Urinary bladder (tissue), 4 donors: Measurements from ENCODE around the gene IWS1. TPM values are rescaled to one million over a fixed set of nuclear protein-coding genes. Genes with fewer than 3 reads are reported as not detected.
A peak's percentile ranks its signal among the peaks of the same experiment; 100 is the strongest.
"Not testable (repeated sequence)": the region's sequence is repeated elsewhere in the genome, so short reads cannot be mapped to it uniquely, and the experiment has no call there.

Experiments used
- DNase-seq: peaks from one replicate; pipeline ENCODE4 v3.0.0-alpha.2; 2015; ENCODE audit errors: extremely low spot score
- H3K27ac ChIP-seq: one replicate; pipeline ENCODE4 v1.5.1; 2013; ENCODE audit warnings: low read depth, mild to moderate bottlenecking, moderate library complexity
- H3K36me3 ChIP-seq: one replicate; pipeline ENCODE4 v1.6.1; 2013; ENCODE audit warnings: mild to moderate bottlenecking, moderate library complexity; ENCODE audit not compliant: insufficient read depth
- H3K4me1 ChIP-seq: one replicate; pipeline ENCODE4 v1.6.1; 2013; ENCODE audit warnings: mild to moderate bottlenecking, moderate library complexity; ENCODE audit not compliant: insufficient read depth
- H3K4me3 ChIP-seq: one replicate; pipeline ENCODE4 v1.5.1; 2013; ENCODE audit warnings: low read depth, low read length
- WGBS: extraction: QIAGEN DNeasy Blood & Tissue Kit; methylation state at CpG from one replicate; pipeline ENCODE4 v1.1.7; 2013; 5-methylcytosine and 5-hydroxymethylcytosine counted together
- polyA plus RNA-seq: library from polyadenylated mRNA; stranded (reverse); fragments of 200-250 nt; gene quantifications from one replicate; pipeline ENCODE4 v1.2.3, GENCODE V29; 2013
- total RNA-seq: library from RNA; depleted of rRNA; stranded (reverse); fragments of >200 nt; gene quantifications from one replicate; pipeline ENCODE4 v1.2.3, GENCODE V29; 2014
- donor health status: healthy with polysubstance abuse.
- donor health status: healthy.

The IWS1 gene
- total and polyA plus RNA-seq, 2 donors: 29.9 to 38.9 TPM

DNA sequence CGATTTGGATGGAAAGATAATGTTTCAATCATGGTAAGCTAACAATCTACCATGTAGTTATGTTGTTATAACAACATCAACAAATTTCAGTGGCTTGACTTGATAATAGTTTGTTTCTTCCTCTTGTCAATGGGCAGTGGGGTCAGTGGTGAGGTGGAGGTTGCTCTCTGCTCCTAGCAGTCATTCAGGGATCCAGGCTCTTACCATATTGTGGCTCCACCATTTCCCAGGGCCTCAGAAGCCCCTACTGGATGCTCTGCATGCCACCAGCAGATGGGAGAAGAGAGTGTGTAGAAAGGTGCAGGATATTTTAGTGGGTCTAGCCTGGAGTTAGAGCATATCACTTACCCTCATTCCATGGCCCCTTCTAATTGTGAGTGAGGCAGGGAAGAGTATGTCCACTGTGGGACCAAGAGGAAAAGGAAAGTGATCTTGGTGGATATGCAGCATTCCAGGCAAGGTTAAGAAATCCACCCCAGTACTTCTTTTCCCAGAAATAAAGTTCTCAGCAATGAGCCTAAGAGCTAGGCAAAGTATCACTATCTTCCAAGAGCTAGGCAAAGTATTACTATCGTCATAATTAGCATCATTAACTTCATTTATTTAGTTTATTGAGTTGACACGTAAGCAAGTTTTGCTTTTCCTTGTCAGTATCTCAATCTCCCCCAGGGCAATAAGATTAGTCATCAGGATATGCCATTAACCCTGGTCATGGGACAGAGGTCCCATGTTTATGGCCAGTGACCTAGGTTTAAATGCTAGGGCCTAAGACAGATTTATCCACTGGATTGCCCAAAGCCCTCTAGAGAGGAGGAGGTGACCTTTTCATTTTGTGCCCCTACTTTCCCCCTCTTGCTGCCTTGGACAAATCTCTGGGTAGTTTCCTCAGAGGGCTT lies 4.2 kb upstream of the IWS1 start:
- WGBS: 79% methylated on average over 3 of the region's 3 CpGs

DNA sequence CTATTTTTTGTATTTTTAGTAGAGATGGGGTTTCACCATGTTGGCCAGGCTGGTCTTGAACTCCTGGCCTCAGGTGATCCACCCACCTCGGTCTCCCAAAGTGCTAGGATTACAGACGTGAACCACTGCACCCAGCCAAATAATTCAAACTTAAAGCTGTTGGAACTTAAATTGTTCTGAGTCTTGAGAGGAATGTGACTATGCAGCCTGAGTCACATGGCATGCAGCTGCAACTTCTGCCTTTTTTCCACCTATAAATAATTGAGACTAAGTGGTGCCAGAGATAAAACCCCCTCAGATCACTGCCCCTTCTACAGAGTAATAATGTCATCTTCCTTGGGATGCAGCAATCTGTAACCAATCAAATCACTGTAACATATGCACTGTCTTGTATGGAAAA lies 3.1 kb upstream of the IWS1 start:
- 79% methylated on average over 2 of the region's 2 CpGs for WGBS
- H3K27ac ChIP-seq, H3K4me1 ChIP-seq, H3K4me3 ChIP-seq, DNase-seq, H3K36me3 ChIP-seq: not testable (repeated sequence)

More for the DNA sequence above, 4.2 kb upstream of the IWS1 start:
- H3K4me1 ChIP-seq: no peaks in the 10 kb centered on the region
- no peaks in the 10 kb centered on the region for H3K36me3 ChIP-seq
- H3K4me3 ChIP-seq: no peak overlapping the region
- no peak overlapping the region for H3K27ac ChIP-seq
- DNase-seq: no peak

DNA sequence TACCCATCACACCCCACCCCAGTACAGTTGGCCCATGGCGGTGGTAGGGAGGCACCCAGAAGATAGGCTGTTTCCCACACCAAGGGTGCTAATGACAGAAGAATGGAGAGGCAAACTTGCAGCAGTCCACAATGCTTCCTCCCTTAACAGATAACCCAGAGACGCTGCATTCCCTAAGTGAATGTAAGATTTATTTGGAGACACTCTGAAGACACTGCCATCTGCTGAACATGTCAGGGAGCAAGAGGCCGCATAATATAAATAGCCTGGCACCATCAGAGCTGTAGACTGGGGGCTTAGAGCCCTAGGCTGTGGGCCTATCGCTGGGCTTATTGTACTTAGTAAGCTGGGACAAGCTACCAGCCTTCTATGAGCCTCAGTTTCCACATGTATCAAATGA lies 2.2 kb upstream of the IWS1 start:
- no peak for DNase-seq
- 53% methylated on average over 4 of the region's 4 CpGs for WGBS
- Histone ChIP-seq H3K4me1 (peaks cover 3% of the 10 kb centered on the region), H3K36me3 (no peaks in the 10 kb centered on the region), H3K4me3 (no peak overlapping the region), H3K27ac (no peak overlapping the region)

DNA sequence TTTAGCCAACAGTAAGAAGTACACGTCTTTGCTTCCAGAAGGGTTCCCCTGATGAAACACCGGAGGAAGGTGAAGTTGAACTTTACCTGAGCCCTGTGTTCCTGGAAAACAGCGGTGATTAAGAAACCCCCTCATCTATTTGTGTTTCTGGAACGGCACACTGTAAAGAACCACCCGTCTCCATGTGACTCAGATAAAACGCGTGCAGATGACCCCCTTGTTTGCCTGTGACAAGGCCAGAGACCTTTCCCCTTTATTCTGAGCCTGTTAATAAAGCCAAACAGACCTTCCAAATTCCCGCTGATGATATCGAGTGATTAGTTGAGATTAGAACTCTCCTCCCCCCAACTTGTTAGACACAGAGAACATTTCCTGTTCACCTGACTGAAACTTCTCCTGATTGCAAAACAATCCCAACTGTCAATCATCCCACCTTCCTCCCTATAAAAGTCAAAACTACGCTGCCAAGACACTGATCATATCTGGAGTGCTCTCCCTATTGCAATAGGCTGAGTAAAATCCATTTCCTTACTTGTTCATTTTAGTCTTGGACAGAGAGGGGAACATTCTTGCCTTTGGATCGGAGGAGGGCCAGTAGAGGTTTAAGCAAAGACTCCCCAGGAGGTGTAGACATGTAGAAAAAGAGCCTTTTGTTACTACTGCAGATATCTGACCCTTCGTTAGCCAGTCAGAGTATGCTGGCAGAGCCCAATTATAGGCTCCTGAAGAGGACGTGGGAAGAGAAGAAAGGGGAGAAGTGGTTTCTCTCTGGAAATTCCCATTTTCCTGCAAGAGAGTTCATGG lies 914 bp upstream of the IWS1 start:
- Histone ChIP-seq H3K4me3 (peak overlapping the region; percentile 97), H3K27ac (peak overlapping the region; percentile 86), H3K4me1 (peaks cover 3% of the 10 kb centered on the region), H3K36me3 (no peaks in the 10 kb centered on the region)
- peak; percentile 43 for DNase-seq
- WGBS: 20% methylated on average over 13 of the region's 13 CpGs

DNA sequence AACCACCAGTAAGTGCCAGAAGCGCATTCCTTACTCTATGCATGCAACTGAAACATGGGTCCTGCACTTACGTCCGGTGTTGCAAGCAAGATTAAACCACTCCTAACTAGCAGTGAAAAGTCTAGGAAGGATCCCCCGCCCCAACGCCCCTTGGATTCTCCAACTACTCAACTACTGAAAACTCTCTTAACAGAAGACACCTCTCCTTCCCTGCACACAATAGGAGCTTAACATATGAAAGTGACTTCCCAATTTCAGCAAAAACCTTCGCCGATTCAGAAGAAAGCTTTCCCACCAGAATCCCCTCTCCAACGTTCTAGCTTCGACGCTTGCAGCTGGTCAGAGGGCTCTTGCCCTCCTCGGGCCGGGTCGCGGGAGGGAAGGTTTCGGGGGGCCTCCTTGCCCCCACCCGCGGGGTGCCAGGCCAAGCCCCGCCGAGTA lies 578 bp downstream of the IWS1 start:
- peak; percentile 21 for DNase-seq
- WGBS: under 1% methylated on average over 19 of the region's 19 CpGs
- peak overlapping the region; percentile 86 for H3K27ac ChIP-seq
- H3K4me3 ChIP-seq: peak overlapping the region; percentile 97
- H3K36me3 ChIP-seq: no peaks in the 10 kb centered on the region
- peaks cover 3% of the 10 kb centered on the region for H3K4me1 ChIP-seq

DNA sequence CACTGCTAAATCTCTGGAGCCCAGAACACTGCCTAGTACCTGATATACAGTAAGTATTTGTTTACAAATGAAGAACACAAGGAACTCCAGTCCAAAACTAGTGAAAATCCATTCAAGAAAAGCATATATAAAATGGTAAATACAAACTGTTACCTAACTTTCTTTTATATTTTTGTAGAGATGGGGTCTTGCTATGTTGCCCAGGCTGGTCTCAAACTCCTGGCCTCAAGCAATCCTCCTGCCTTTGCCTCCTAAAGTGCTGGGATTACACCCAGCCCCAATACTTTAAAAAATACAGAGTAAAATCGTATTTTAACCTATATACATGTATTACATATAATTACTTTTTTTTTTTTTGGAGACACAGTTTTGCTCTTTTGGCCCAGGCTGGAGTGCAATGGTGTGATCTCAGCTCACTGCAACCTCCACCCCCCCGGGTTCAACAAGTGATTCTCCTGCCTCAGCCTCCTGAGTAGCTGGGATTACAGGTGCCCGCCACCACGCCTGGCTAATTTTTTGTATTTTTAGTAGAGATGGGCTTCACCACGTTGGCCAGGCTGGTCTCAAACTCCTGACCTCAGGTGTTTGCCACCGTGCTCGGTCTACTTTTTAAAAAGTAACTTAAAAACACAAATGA lies 2.0 kb downstream of the IWS1 start:
- H3K27ac ChIP-seq, H3K4me3 ChIP-seq, DNase-seq, H3K36me3 ChIP-seq, H3K4me1 ChIP-seq: not testable (repeated sequence)
- 94% methylated on average over 7 of the region's 7 CpGs for WGBS

DNA sequence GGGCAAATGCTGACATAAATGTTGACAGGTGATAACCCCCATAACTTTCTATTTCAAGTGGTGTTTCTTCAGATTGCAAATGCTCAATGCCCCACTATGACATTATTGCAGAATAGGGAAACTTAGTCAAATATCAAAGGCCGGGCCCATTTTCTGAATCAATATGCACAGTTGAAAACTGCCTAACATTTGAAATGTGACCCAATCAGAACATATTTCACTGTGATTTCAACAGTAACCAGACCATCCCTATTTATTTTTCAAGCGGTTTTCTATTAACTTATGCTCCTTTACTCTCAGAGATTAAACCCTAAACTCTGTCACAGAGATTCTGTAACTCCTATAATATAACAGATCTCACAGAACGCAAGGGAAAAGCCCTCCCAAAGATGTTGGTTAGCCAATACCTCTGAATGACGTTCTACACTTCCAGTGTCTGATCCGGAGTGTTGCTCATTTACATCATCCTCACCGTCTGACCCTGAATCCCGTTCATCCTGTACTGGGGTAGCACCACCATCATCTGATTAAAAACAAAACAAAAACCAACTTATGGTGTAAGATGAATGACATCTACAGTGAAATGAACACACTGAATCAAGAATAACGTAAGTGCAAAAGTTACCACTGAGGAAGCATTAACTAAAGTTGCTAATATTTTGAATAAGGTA lies 2.9 kb downstream of the IWS1 start:
- H3K27ac ChIP-seq: no peak overlapping the region
- no peak overlapping the region for H3K4me3 ChIP-seq
- 77% methylated on average over 8 of the region's 8 CpGs for WGBS
- no peaks in the 10 kb centered on the region for H3K36me3 ChIP-seq
- H3K4me1 ChIP-seq: peaks cover 3% of the 10 kb centered on the region
- DNase-seq: no peak

DNA sequence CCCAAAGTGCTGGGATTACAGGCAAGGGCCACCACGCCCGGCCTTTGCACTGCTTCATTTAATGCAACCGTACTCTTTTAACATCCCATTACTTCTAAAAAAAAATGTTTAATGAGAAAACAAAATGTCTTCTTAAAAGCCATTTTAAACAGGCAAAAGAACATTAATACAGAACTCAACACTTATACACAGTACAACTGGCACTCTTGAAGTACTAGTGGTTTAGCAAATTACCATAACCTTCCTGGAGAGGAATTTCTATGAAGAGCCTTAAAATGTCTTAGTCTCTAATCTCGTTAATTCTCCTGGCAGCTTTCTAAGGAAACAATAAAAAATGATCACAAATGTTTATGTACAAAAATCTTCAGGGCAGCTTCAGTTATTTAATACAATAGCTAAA lies 5.9 kb downstream of the IWS1 start:
- Histone ChIP-seq H3K27ac (no peak overlapping the region), H3K36me3 (no peaks in the 10 kb centered on the region), H3K4me1 (peaks cover 3% of the 10 kb centered on the region), H3K4me3 (no peak overlapping the region)
- no peak for DNase-seq
- 90% methylated on average over 4 of the region's 4 CpGs for WGBS

DNA sequence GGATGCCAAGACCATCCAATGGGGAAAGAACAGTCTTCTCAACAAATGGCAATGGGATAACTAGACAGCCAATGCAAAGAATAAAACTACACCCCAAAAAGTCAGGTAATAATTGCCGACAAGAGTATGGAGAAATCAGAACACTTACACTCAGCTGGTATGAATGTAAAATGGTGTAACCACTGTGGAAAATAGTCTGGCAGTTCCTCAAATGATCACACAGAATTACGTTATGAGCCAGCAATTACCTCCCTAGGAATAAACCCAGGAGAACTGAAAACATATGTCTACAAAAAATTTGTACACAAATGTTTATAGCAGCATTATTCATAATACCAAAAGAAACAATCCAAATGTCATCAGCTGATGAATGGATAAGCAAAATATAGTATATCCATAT lies 8.8 kb downstream of the IWS1 start:
- Histone ChIP-seq H3K36me3 (peaks cover 3% of the 10 kb centered on the region), H3K27ac (no peak overlapping the region), H3K4me3 (no peak overlapping the region), H3K4me1 (no peaks in the 10 kb centered on the region)
- WGBS: 94% methylated on average over 2 of the region's 2 CpGs
- no peak for DNase-seq

DNA sequence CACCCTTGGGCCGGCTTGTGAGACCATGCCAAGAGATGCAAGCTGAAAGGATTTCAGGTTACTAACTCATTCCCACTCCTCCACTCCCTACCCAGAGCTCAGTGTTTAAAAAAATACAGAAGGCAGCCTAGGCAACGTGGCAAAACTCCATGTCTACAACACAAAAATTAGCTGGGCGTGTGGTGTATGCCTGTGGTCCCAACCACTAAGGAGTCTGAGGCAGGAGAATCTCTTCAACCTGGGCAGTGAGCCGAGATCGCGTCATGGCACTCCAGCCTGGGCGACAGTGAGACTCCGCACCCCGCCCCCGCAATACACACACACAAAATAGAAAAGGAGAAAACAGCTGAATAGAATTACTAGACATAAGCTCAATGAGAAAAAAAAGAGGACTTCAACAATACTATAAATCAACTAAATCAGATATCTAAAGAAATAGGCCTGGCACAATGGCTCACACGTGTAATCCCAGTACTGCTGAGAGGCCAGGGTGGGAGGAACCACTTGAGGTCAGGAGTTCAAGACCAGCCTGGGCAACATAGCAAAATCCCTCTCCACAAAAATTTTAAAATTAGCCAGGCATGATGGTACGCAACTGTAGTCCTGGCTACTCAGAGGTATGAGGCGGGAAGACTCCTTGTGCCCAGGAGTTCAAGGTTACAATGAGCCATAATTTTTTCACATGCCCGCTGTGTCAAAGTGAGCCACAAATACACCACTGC lies 10.1 kb downstream of the IWS1 start:
- Histone ChIP-seq H3K4me1 (no peaks in the 10 kb centered on the region), H3K4me3 (no peak overlapping the region), H3K27ac (no peak overlapping the region), H3K36me3 (peaks cover 3% of the 10 kb centered on the region)
- 55% methylated on average over 14 of the region's 14 CpGs for WGBS
- no peak for DNase-seq

DNA sequence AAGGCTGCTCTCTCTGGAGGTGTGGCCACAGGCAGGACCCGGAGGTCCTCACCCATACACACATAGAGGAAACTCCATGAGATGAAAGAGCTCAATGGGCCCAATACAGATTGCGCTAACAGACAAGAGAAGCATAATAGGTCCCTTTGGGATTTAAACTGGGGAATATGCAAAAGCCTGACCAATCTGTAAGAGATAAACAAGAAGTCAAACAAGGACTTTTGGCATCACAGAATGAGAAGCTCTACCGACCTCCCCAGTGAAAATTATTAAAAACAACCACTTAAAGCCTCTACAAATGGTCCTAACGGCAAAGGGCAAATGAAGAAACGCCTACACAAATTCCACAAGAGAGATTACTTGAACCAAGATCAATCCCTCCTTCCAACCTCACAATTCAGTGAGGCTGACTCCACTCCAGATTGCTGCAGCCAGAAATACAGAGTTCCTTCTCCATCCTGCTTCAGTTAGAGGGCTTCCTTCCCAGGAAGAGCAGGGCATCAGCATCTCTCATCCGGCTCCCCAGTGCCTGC lies 10.8 kb downstream of the IWS1 start:
- WGBS: 48% methylated on average over 6 of the region's 6 CpGs
- Histone ChIP-seq H3K36me3 (peaks cover 3% of the 10 kb centered on the region), H3K4me3 (no peak overlapping the region), H3K4me1 (no peaks in the 10 kb centered on the region), H3K27ac (no peak overlapping the region)
- DNase-seq: no peak

DNA sequence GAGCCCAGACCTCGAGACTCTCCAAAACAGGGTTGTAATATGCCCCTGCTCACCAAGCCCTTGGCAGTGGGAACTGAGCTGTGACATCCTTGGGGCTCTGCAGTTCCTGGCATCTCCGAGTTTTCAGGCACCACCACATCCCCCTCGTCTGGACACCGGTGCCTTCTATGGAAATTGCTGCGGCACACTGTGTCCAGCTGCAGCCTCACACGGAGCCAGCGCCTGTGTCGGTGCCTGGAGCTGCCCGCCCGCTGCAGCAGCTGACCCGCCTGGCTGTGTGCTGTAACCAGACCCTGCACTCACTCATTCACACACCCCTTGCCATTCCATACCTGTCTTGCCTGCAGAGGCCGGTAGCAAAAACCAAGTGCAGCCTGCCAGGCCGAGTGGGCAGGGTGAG lies 11.8 kb downstream of the IWS1 start:
- H3K4me3 ChIP-seq: no peak overlapping the region
- H3K36me3 ChIP-seq: peaks cover 3% of the 10 kb centered on the region
- no peak overlapping the region for H3K27ac ChIP-seq
- DNase-seq: no peak
- 87% methylated on average over 13 of the region's 13 CpGs for WGBS
- H3K4me1 ChIP-seq: no peaks in the 10 kb centered on the region
